GM18909 (cell line): ENCODE measurements around the gene MYO1D.
"Not testable (repeated sequence)": the region's sequence is repeated elsewhere in the genome, so short reads cannot be mapped to it uniquely, and the experiment has no call there.

Experiments
- ATAC-seq: cut with Tn5 transposase; IDR thresholded peaks from one replicate; pipeline ENCODE4 v1.9.1; 2021; ENCODE audit warnings: mild to moderate bottlenecking; ENCODE audit not compliant: unreplicated experiment, poor library complexity

The MYO1D gene

GRCh38 chr17:32646941-32647340 is 230.0 kb downstream of the MYO1D start:
- ATAC-seq, result no peak

GRCh38 chr17:32641514-32641913 is 235.4 kb downstream of the MYO1D start:
- ATAC-seq, result not testable (repeated sequence)

- no peak for ATAC-seq
Observed at GRCh38 chr17:32636598-32637218, 240.2 kb downstream of the MYO1D start.

- no peak for ATAC-seq
Observed at GRCh38 chr17:32634167-32634566, 242.8 kb downstream of the MYO1D start.

- ATAC-seq, result no peak
Observed at GRCh38 chr17:32631341-32632096, 245.4 kb downstream of the MYO1D start.

- ATAC-seq, result no peak
Observed at GRCh38 chr17:32629563-32630190, 247.2 kb downstream of the MYO1D start.

GRCh38 chr17:32628271-32629044 is 248.5 kb downstream of the MYO1D start:
- ATAC-seq, result no peak

- no peak for ATAC-seq
Observed at GRCh38 chr17:32627239-32627996, 249.5 kb downstream of the MYO1D start.

- ATAC-seq, result no peak
Observed at GRCh38 chr17:32626379-32626791, 250.5 kb downstream of the MYO1D start.

- no peak for ATAC-seq
Observed at GRCh38 chr17:32625971-32626370, 251.0 kb downstream of the MYO1D start.

- ATAC-seq, result no peak
Observed at GRCh38 chr17:32623196-32623595, 253.7 kb downstream of the MYO1D start.

GRCh38 chr17:32622540-32622939 is 254.4 kb downstream of the MYO1D start:
- ATAC-seq, result no peak

- ATAC-seq, result no peak
Observed at GRCh38 chr17:32621612-32622312, 255.2 kb downstream of the MYO1D start.

- no peak for ATAC-seq
Observed at GRCh38 chr17:32615326-32615725, 261.6 kb downstream of the MYO1D start.

GRCh38 chr17:32610943-32611342 is 266.0 kb downstream of the MYO1D start:
- ATAC-seq, result no peak

GRCh38 chr17:32609884-32610650 is 266.9 kb downstream of the MYO1D start:
- no peak for ATAC-seq

- no peak for ATAC-seq
Observed at GRCh38 chr17:32609085-32609484, 267.8 kb downstream of the MYO1D start.

GRCh38 chr17:32608267-32608666 is 268.7 kb downstream of the MYO1D start:
- no peak for ATAC-seq

- no peak for ATAC-seq
Observed at GRCh38 chr17:32604966-32605365, 272.0 kb downstream of the MYO1D start.
